BJ (cell line): ENCODE measurements around the gene RHBDD3. TPM values are rescaled to one million over a fixed set of nuclear protein-coding genes. Genes with fewer than 3 reads are reported as not detected.

ENCODE experiments used
- CTCF ChIA-PET: fragments of 350-600 bp; formaldehyde crosslinking; extraction: SDS; loops from one replicate; lab custom pipeline; 2021; ENCODE audit warnings: antibody characterized with exemption, inconsistent platforms; lab: Yijun Ruan, JAX
- POLR2A ChIA-PET: fragments of 300-600 bp; sonication (Branson Sonifier 250); formaldehyde crosslinking; extraction: SDS; loops from one replicate; lab custom pipeline; 2021; ENCODE audit warnings: antibody characterized with exemption; lab: Charles Lee
- DNase-seq: peaks from one replicate; pipeline ENCODE4 v3.0.0-alpha.2; 2011; ENCODE audit warnings: low read depth
- H3K27me3 ChIP-seq: 2 replicates; pipeline ENCODE4 v1.6.0; 2011; ENCODE audit warnings: low read length; ENCODE audit not compliant: control insufficient read depth, insufficient read depth
- H3K36me3 ChIP-seq: 2 replicates; pipeline ENCODE4 v1.5.1; 2011; ENCODE audit warnings: low read length; ENCODE audit not compliant: control insufficient read depth, insufficient read depth
- H3K4me3 ChIP-seq: 2 replicates; pipeline ENCODE4 v1.5.1; 2011; ENCODE audit warnings: low read depth, mild to moderate bottlenecking, control low read depth, low read length
- CTCF ChIP-seq: IDR thresholded peaks from 2 replicates; pipeline ENCODE4 v1.5.1; 2011; ENCODE audit warnings: low read depth, mild to moderate bottlenecking, control low read depth, inconsistent platforms, low read length, moderate library complexity; ENCODE audit not compliant: insufficient read depth
- polyA plus RNA-seq: library from polyadenylated mRNA; depleted of rRNA; stranded (reverse); fragments of >200 nt; gene quantifications from 2 replicates; pipeline ENCODE4 v1.2.3, GENCODE V29; 2011

The RHBDD3 gene
- polyA plus RNA-seq, 1 experiment: 15.6 TPM

DNA sequence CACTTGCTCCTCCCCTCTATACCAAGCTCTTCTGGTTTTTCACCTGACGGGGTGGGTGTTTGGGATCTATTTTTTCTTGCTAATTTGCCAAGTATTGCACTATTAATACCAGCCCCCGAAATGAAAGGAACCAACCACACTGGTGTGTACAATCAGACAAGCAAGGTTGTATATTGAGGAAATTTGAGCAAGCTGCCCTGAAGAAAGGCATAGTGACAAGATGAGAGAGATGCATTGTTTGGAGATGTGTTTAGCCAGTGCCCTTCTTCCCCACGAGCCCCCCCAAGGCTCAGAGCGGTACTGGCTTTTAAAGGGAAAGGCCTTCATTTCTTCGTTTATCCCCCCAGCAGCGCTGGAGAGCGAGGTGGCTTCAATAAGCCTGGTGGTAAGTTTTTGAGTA, 23.4 kb upstream of the RHBDD3 start:
- Histone ChIP-seq H3K36me3 (peaks cover 31% of the 10 kb centered on the region), H3K4me3 (no peak overlapping the region), H3K27me3 (no peaks in the 10 kb centered on the region)
- TF ChIP-seq CTCF: no peak
- DNase-seq: no peak
- ChIA-PET CTCF (no interaction called here), POLR2A (no interaction called here)

- POLR2A ChIA-PET: no interaction called here
- peaks cover 28% of the 10 kb centered on the region for H3K36me3 ChIP-seq
Measured at GRCh38 chr22:29290061-29290460, 22.3 kb upstream of the RHBDD3 start.

GRCh38 chr22:29288837-29289236, 21.1 kb upstream of the RHBDD3 start:
- no peak for TF ChIP-seq CTCF
- CTCF ChIA-PET: no interaction called here
- Histone ChIP-seq H3K27me3 (no peaks in the 10 kb centered on the region), H3K36me3 (peaks cover 29% of the 10 kb centered on the region), H3K4me3 (no peak overlapping the region)
- no peak for DNase-seq
- POLR2A ChIA-PET: no interaction called here

More at GRCh38 chr22:29290061-29290460, 22.3 kb upstream of the RHBDD3 start:
- CTCF ChIA-PET: no interaction called here
- TF ChIP-seq CTCF: no peak
- DNase-seq: no peak
- H3K4me3 ChIP-seq: no peak overlapping the region
- H3K27me3 ChIP-seq: no peaks in the 10 kb centered on the region

DNA sequence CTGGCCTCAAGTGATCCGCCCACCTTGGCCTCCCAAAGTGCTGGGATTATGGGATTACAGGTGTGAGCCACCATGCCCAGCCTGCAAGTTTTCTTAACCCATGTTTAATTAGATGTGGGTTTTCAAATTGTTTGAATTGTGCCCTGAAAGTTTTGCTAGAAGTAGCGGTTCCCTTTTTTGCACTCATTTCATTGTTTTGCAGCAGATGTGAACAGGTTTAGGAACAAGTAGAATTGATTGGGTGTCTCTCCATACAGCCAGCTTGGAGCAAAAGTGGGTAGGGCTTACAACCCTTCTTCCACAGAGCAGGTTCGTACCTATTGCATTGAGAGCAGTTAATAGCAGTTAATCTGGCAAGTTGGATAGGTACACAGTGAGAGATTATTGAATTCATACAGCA, 16.4 kb upstream of the RHBDD3 start:
- Histone ChIP-seq H3K36me3 (peaks cover 26% of the 10 kb centered on the region), H3K27me3 (no peaks in the 10 kb centered on the region), H3K4me3 (no peak overlapping the region)
- POLR2A ChIA-PET: interaction anchor here (0.6 kb wide), 1 partner anchor 13 kb away, joined by 5 read pairs; no protein-coding TSS in a partner anchor
- CTCF ChIA-PET: interaction anchor here (0.8 kb wide), 1 partner anchor 39 kb away, joined by 3 read pairs; no protein-coding TSS in a partner anchor
- no peak for DNase-seq
- no peak for TF ChIP-seq CTCF

DNA sequence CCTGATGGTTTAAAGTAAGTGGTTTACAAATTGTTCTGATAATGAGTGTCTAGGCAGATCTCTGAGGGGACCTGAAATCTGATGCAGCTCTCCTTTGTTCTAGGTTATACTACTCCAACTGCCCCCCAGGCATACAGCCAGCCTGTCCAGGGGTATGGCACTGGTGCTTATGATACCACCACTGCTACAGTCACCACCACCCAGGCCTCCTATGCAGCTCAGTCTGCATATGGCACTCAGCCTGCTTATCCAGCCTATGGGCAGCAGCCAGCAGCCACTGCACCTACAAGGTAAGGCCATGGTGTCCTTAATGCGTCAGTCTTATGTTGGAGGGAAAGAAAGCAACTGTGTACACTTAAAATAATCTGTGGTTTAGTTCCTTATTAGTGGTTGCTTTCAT, 10.1 kb upstream of the RHBDD3 start:
- H3K36me3 ChIP-seq: peaks cover 21% of the 10 kb centered on the region
- POLR2A ChIA-PET: no interaction called here

More for the DNA sequence above, 10.1 kb upstream of the RHBDD3 start:
- no peak overlapping the region for H3K4me3 ChIP-seq
- CTCF ChIA-PET: interaction anchor here (0.5 kb wide), 1 partner anchor 86 kb away, joined by 4 read pairs; no protein-coding TSS in a partner anchor
- TF ChIP-seq CTCF: no peak
- no peaks in the 10 kb centered on the region for H3K27me3 ChIP-seq
- no peak for DNase-seq
